HG02571 (cell line): ENCODE data around the gene DLX3.

Experiments
- ATAC-seq: cut with Tn5 transposase; IDR thresholded peaks from one replicate; pipeline ENCODE4 v1.9.1; 2021; ENCODE audit warnings: mild to moderate bottlenecking, moderate library complexity; ENCODE audit not compliant: unreplicated experiment

The DLX3 gene

DNA sequence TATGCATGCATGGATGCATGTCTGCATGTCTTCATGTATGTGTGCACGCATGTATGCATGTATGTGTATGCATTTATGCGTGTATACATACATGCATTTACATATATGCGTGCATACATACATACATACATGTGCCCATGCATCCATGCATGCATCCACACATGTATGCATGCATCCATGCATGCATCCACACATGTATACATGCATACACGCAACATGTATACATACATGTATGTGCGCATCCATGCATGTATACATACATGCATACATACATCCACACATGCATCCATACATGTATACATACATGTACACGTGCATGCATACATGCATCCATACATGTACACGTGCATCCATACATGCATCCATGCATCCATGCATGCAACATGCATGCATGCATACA lies 29.8 kb upstream of the DLX3 start:
- no peak for ATAC-seq

DNA sequence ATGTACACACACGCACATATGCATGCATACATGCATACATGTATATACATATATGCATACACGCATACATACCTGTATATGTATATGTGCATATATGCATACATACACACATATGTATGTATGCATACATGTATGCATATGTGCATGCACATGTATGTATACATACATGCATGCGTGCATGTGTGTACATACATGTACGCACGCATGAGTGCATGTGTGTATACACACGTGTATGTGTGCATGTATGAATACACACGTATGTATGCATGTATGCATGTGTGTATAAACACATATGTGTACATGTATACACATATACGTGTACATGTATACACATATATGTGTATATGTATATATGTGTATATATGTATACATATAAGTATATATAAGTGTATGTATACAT lies 28.5 kb upstream of the DLX3 start:
- ATAC-seq = no peak

DNA sequence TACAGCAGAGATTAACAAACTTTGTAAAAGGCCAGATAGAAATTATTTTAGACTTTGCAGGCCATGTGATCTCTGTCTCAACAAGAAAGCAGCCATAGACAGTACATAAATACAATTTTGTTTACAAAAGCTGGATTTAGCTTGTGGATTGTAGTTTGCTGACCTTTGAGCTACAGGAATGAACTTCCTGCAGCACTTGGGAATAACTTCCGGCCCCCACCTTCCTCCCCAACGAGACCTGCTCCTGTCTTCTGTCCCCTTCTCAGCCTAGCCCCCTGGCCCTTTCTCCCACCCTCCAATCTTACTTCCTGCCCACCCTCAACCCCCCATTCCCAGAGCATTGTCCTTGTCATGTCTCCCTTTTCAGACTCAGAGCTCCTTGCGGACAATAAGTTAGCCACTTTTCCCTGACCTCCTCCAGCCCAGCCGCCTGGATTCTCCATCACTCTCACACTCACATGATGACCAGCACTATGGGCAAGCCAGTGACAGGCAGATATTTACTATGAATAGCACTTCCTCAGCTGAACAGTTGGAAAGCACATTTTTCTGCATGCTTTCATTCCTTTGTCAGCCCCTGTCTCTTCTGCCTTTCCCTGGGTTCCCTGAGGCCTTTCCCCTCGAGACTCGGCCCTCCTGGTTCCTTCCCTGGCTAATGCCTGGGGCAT lies 27.6 kb upstream of the DLX3 start:
- ATAC-seq = no peak

DNA sequence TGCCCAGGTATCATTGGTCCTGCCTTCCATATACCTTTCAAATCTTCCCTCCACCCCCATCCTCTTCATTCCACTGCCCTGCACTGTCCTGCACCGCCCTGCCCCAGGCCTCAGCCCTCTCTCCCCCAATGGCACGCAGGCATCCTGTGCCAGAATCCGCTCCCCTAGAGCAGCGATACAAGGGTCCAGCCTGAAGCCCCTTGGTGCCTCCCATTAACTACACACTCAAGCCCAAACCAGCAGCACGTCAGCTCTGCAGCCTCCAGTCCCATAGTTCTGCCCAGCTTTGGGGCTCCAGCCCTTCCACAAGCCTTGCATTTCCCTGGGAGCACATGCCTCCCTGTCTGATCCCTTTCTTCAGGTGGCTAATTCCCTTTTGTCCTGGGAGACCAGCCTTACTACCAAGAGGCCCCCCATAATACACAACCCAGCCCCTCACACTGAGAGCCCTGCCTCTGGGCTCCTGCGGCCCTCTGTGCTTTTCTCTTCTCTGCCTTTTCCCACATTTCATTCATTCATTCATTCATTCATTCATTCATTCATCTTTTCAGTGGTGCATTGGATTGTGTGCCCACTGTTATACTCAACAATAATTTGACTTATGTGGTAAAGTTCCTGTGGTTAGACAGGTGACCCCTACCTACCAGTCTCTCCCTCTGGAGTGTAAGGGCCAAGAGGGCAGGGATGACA lies 26.8 kb upstream of the DLX3 start:
- no peak for ATAC-seq

DNA sequence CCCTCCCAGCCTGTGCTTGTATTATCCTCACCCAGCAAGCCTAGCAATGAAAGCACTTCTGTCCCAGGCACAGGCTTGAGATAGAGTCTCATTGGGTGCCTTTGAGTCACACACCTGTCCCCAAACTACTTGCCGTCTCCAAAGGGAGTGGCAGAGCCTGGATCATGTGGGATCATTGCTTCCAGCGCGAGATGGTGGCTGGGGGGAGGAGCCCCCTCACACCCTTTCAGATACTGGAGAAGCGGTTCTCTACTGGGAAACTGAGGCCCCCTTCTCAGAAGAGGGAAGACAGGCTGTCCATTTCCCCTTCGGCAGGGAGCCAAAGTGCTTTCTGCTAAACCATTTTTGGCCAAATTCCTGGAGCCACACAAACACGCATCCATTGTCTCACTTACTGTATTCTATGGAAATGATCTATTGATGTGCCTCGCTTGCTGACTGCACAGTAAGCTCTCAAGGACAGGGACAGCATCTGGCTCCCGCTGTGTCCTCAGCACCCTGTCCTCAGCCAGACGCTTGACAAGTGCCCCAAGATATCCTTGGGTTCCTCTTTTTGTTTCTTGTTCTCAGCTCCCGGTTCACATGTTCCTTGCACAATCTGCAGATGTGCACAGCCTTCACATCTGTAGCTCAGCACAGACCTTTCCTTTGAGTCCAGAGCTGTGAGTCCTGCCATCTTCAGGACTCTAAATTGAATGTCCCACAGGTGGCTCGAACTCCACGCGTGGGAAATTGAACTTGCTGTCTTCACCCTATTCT lies 26.0 kb upstream of the DLX3 start:
- ATAC-seq = no peak

DNA sequence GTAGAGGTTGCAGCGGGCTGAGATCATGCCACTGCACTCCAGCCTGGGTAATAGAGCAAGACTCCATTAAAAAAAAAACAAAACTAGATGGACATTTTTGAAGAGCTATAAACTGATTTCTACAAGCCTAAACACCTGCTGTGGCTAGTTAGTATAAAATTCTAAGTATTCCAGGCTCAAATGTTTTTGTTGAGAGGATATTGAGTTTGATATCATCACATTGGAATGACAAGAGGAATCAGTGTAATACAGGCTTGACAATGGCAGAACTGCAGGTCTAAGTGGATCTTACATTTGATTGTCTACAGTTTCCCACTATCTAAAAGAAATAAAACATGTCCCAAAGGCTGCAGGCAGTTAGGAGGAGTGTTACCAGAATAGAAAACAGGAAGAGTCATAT lies 23.9 kb upstream of the DLX3 start:
- no peak for ATAC-seq

DNA sequence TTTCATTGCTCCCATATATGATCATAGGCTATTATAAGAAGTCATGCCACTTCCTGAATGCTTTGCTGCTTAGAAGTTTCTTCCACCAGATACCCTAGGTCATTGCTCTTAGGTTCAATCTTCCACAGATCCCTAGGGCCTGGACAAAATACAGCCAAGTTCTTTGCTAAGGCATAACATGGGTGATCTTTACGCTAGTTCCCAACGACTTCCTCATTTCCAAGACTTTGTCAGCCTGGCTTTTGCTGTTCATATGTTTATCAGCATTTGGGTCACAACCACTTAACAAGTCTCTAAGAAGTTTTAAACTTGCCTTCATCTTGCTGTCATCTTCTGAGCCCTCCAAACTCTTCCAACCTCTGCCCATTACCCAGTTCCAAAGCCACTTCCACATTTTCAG lies 20.1 kb upstream of the DLX3 start:
- ATAC-seq = no peak

DNA sequence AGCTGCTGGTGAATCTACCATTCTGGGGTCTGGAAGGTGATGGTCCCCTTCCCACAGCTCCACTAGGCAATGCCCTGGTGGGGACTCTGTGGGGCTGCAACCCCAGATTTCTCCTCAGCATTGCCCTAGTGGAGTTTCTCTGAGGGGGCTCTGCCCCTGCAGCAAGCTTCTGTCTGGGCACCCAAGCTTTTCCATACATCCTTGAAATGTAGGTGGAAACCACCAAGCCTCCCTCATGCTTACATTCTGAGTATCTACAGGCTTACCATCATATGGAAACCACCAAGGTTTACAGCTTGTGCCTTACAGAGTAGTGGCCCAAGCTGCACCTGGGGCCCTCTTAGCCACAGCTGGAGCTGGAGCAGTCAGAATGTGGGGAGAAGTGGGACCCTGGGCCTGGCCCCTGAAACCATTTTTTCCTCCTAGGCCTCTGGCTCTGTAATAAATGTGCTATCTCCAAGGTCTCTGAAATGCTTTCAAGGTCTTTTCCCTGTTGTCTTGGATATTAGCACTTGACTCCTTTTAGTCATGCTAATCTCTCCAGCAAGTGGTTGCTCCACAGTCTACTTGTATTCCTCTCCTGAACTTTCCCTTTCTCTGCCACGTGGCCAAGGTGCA lies 19.6 kb upstream of the DLX3 start:
- ATAC-seq = no peak

DNA sequence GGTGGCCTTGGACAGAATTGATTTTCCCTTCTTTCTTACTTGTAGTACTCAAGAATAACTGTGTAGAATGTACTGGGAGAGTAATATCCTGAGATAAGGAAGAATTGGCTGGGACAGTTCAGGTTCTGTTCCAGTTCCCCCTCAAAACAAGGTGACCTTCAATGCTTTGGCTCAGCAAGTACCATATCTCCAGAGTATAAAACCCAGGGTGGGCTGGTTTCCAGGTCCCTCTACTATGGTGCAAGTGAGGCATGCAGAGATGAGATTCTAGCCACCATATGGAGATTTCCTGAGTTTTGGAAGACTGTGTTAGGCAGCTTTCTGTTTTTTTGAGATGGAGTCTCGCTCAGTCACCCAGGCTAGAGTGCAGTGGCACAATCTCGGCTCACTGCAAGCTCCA lies 18.1 kb upstream of the DLX3 start:
- ATAC-seq = no peak

DNA sequence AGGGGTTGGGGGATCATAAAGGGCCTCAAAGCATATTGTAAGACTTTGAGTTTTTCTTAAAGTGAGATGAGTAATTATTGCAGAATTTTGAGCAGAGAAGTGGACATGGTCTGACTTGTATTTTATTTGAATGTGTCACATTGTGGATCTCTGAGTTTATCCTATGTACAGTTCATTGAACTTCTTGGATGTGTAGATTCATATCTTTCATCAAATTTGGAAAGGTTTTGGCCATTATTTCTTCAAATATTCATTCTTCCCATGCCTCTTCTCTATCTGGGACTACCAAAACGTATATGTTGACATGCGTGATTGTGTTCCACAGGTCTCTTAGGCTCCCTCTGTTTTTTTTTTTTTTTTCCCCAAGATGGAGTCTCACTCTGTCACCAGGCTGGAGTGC lies 14.3 kb upstream of the DLX3 start:
- ATAC-seq = no peak

DNA sequence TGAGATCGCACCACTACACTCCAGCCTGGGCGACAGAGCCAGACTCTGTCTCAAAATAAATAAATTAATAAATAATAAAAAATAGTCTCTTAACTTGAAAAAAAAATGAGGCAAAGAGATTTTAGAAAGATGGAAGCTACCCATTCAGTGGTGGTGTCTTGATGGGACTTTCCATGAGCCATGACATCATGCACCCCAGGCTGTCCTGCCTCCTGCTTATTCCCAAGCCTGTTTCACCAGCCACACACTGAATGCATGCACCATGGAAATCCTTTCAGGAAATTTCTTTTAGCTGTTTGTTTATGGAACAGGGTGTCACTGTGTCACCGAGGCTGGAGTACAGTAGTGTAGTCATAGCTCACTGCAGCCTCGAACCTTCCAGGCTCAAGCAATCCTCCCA lies 8.9 kb upstream of the DLX3 start:
- ATAC-seq = no peak

DNA sequence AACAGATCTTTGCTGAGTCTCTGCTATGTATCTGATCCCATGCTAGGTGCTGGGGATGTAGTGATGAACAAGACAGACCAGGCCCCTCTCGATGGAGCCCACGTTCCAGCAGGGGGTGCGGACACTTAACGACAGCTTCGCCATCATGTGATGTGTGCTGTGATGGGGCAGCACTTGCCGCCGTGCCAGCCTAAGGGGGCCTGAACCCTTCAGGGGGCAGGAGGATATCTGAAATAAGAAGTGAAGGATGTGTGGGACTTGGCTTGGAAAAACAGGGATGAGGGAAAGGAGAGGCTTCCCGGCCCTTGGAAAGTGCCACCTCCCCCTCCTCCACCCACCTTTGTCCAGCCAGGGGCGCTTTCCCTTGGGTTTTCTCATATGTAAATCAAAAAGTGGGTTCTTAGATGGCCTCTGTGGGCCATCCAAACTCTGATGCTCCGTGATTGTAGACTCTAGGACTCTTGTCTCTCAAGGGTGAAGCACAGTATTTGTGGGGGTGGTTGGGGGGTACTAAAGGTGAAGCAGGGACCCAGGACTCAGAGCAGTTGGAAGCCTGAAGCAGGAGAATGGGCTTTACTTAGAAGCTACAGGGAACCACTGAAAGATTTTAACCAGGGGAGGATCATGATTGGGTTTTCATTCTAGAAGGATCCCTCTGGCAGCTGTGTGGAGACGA lies 4.0 kb upstream of the DLX3 start:
- no peak for ATAC-seq

DNA sequence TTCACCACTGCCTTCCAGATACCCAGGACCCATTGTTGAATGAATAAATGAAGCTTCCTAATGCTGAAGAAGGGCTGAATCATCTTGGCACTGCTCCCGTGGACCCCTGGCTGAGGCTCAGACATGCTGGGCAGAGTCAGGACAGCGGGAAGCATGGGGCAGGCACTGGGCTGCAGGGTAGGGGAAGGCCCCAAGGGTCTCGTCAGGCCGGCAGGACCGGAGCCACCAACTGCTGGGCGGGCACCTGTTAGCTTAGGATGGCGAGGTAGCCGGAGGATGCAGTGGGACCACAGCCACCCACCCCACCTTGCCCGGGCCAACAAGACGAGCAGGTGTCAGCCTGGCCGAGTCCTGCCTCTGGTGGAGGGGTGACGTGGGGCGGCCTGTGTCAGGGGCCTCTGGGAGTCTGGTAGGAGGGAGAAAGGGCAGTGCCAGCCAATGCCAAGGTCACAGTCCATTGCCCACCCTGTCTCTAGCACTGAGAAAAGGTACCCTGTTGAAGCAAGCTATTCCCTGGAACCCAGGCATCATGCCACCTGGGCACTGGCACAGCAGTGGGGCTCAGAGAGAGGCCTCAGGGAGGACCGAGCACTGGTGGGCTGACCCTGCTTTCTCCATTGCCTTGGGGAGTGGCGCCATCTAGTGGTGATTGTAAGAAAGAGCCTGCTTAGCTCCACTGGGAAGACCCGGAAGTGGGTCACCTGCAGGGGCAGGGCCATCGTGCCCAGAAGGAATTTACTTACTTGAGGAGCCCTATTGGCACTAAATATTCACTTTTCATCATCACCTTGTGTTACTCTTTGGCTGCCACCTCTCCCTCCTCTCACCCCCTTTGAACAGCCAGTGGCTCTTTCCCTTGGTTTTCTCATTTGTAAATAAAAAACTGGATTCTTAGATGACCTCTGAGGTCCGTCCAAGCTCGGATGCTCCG lies 3.0 kb upstream of the DLX3 start:
- ATAC-seq = peak; percentile 57

DNA sequence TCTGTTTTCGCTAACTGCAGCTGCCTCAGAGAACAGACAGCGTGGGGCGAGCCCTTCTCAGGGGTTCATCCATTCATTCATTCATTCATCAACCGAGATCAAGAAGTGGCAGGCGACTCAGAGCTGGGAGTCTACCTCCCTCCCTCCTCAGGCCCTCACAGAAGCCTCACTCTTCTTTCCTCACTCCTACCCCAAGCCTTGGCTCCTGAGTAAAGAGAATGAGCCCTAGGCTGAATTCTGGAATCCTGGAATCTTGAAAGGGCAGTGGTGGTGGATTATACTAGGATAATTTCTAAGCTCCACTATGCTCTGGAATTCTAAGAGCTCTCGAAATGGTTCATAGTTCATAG lies 2.3 kb upstream of the DLX3 start:
- ATAC-seq = no peak

DNA sequence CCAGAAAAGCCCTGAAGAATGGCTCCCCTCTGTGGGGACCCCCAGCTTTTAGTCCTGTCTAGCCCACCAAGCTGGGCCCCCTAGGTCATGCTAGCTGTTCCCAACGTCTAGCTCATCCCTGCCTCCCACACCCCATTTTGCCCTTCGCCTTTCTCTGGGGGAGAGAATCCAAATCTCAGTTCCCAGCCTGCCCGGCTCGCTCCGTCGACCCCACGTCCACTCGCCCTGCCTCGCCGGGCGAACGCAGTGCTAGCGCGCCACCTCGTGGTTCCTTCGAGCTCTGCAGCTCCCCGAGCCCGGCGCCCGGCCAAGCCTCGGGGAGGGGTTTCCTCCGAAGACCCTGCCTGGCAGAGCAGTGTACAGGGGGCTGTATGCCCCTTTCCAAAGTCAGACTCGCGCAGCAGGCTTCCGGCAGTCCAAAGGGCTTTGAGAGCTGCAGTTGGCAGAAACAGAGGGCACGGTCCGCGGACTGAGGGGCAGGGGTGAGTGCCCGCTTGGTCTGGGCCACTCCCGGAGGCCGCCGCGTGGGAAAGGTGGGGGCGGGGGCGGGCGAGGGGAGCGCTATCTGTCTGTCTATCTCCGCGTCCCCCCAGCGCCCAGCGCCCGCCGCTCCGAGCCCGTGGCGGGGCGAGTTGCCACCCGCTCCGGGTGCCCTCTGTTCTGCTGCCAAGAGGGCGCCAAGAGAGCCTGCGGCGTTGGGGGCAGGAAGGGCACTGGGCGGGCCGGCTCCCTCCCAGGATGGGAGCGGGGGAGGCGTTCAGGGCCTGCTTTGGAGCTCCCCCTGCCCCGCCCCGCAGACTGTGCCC lies 1.7 kb upstream of the DLX3 start:
- ATAC-seq = no peak

DNA sequence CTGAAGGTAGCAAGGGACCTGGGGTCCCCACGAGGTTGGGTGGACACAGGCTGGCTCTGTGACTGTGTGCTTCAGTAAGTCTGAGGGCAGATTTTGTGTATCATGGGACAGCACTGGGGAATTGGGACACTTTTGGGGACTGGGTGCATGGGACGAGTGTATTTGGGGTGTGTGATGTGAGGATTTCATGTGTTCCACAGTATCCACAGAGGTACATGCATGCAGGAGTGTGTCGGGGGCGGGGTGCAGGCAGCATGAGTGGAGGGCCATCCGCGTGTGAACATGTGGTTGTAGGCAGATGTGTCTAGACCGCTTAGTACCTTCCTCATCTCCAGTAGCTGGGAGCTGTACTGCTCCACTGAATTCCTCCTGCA lies 1.1 kb upstream of the DLX3 start:
- no peak for ATAC-seq

DNA sequence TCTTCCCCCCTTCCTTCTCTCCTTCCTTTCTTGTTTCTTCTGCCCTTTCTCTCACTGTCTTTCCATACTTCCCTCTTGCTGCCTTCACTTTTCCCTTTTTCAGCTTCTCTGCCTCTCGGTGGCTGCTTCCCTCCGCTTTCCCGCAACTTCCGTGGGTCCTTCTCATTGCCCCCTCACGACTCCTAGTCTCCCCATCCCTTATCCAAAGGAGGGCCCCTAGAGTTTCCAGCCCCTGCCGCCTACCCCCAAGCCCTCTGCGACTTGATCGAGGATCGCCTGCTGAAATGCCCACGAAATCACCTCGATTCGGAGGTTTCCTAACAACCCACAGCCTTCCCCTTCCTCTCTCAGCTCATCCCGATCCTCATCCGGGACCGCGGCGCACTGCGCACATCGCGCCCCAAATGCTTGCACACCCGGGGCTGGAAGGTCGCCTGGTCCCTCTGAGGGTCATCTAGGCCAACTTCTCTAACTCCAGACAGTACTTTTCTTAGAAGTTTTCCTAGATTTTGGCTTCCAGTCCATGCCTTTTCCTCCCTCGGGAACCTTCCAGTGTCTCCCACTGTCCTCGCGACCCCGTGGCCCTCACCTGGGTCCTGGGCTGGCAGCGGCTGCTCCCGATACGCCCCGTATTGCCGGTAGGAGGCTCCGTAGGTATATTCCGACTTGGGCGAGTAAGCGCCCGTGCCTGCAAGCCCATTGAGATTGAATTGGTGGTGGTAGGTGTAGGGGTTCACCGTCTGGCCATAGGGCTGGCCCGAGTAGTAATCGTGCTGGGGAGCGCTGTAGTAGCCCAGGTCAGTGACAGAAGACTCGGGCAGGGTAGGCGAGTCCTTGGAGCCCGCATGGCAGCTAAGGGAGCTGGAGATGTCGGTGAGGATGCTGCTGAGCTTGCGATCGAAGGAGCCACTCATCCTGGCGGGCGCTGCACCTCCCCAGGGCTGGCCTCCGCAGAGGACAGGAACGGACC lies 654 bp downstream of the DLX3 start:
- ATAC-seq = no peak

DNA sequence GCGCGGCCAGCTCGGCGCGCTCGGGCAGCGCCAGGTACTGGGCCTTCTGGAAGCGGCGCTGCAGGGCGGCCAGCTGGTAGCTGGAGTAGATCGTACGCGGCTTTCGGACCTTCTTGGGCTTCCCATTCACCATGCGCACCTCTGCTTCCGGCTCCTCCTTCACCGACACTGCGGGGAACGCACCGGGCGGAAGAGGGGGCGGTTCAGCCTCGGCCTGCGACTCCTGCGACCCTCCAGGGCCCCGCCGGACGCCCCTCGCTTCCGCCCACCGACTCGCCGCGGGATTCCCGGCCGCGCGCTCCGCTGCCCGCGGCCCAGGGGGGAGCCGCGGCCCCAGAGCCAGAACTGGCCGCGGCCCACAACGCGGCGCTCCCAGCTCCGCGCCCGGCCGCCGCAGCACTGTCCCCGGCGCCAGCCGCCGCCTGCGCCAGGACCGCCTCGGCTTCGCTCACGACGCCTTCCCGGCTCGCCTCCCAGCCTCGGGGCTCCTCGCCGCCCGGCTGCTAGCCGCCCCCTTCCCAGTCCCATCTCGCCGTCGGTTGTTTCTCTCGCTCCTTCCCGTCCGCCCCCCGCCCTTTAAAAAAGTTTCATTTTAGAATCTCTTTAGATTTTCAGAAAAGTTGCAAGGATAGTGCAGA lies 1.5 kb downstream of the DLX3 start:
- ATAC-seq = no peak
